ENCODE results near the gene SMURF2. TPM values are rescaled to one million over a fixed set of nuclear protein-coding genes. Genes with fewer than 3 reads are reported as not detected.
"Not testable (repeated sequence)": the region's sequence is repeated elsewhere in the genome, so short reads cannot be mapped to it uniquely, and the experiment has no call there.

SMURF2 gene
- total and polyA plus RNA-seq, 11 donors, result 3.6 to 17.5 (median 12.2) TPM

- DNase-seq (no peak), ATAC-seq (no peak)
- no peaks in the 10 kb centered on the region for H3K9me3 ChIP-seq
- TF ChIP-seq POLR2A (IDR thresholded peaks at IDR 0.05), result no peak
- no peak overlapping the region for H3K4me3 ChIP-seq
- H3K4me1 ChIP-seq, result no peaks in the 10 kb centered on the region
- no peaks in the 10 kb centered on the region for H3K27me3 ChIP-seq
- WGBS, 4 donors, result 94 to 100% (median 98%) methylated on average over 2 of the region's 2 CpGs
- H3K27ac ChIP-seq, result no peak overlapping the region
- H3K36me3 ChIP-seq, result peaks cover 0 to 85% (median 63%) of the 10 kb centered on the region in 9 donors
- intact Hi-C loops (cut with DNase I), result no loop called here
Measured at GRCh38 chr17:64585146-64585545, 77.0 kb downstream of the SMURF2 start.

GRCh38 chr17:64583038-64583437, 79.1 kb downstream of the SMURF2 start:
- ATAC-seq, result no peak
- WGBS, 4 donors, result 94 to 97% (median 95%) methylated on average over 3 of the region's 3 CpGs
- TF ChIP-seq POLR2A (IDR thresholded peaks at IDR 0.05) (no peak), CTCF (IDR thresholded peaks at IDR 0.05) (no peak)
- intact Hi-C loops (cut with DNase I), result no loop called here
- Histone ChIP-seq H3K4me1 (no peaks in the 10 kb centered on the region), H3K27me3 (no peaks in the 10 kb centered on the region), H3K4me3 (no peak overlapping the region), H3K27ac (no peak overlapping the region), H3K9me3 (no peaks in the 10 kb centered on the region), H3K36me3 (peaks cover 0 to 94% (median 74%) of the 10 kb centered on the region in 9 donors)
- DNase-seq, result no peak

- H3K36me3 ChIP-seq, result peaks cover 0 to 90% (median 83%) of the 10 kb centered on the region in 9 donors
Measured at GRCh38 chr17:64580384-64581315, 81.5 kb downstream of the SMURF2 start.

GRCh38 chr17:64579917-64580316, 82.2 kb downstream of the SMURF2 start:
- peaks cover 0 to 90% (median 79%) of the 10 kb centered on the region in 9 donors for H3K36me3 ChIP-seq
- H3K4me3 ChIP-seq, result no peak overlapping the region
- no peaks in the 10 kb centered on the region for H3K4me1 ChIP-seq
- no peaks in the 10 kb centered on the region for H3K27me3 ChIP-seq
- 88 to 98% (median 94%) methylated on average over 1 of the region's 1 CpG for WGBS, 4 donors
- no peaks in the 10 kb centered on the region for H3K9me3 ChIP-seq
- no peak for DNase-seq
- H3K27ac ChIP-seq, result no peak overlapping the region
- no peak for TF ChIP-seq CTCF (IDR thresholded peaks at IDR 0.05)
- intact Hi-C loops (cut with DNase I), result loop anchor here in 1 of 10 donors (10.0 kb wide), 1 partner anchor 65 kb away; no protein-coding TSS in a partner anchor
- no peak for ATAC-seq

More at GRCh38 chr17:64580384-64581315, 81.5 kb downstream of the SMURF2 start:
- WGBS, 4 donors, result 79 to 84% (median 82%) methylated on average over 7 of the region's 7 CpGs
- ATAC-seq (no peak), DNase-seq (no peak)
- intact Hi-C loops (cut with DNase I), result no loop called here
- Histone ChIP-seq H3K9me3 (no peaks in the 10 kb centered on the region), H3K27me3 (no peaks in the 10 kb centered on the region), H3K27ac (no peak overlapping the region), H3K4me3 (no peak overlapping the region), H3K4me1 (no peaks in the 10 kb centered on the region)
- no peak for TF ChIP-seq POLR2A (IDR thresholded peaks at IDR 0.05)
- no peak for TF ChIP-seq CTCF (IDR thresholded peaks at IDR 0.05)

- H3K36me3 ChIP-seq, result peaks cover 0 to 78% (median 57%) of the 10 kb centered on the region in 9 donors
- not testable (repeated sequence) for H3K9me3 ChIP-seq, H3K4me3 ChIP-seq, H3K27ac ChIP-seq, ATAC-seq, DNase-seq, H3K27me3 ChIP-seq
- H3K4me1 ChIP-seq, result peaks cover 0 to 12% (median 2%) of the 10 kb centered on the region in 12 donors
- intact Hi-C loops (cut with DNase I), result loop anchor here in 1 of 10 donors (10.0 kb wide), 1 partner anchor 62 kb away; no protein-coding TSS in a partner anchor
- 96 to 99% (median 97%) methylated on average over 4 of the region's 4 CpGs for WGBS, 4 donors
Measured at GRCh38 chr17:64577025-64577424, 85.1 kb downstream of the SMURF2 start.

Data from heart left ventricle (tissue), 16 donors.